ENCODE data around the gene OSBPL9.

DNA sequence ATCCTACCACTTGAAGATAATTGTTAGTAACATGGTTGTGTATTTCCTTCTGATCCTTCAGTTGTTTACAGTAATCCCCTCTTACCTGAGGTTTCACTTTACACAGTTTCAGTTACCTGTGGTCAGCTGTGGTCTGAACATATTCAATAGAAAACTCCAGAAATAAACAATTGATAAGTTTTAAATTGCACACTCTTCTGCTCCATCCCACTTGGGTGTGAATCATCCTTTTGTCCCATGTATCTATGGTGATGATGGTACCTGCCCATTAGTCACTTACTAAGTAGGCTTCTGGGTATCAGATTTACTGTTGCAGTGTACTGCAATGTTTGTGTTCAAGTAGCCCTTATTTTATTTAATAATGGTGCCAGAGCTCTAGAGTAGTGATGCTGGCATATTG, 62.5 kb downstream of the OSBPL9 start:
- TF ChIP-seq, protein P1, sequence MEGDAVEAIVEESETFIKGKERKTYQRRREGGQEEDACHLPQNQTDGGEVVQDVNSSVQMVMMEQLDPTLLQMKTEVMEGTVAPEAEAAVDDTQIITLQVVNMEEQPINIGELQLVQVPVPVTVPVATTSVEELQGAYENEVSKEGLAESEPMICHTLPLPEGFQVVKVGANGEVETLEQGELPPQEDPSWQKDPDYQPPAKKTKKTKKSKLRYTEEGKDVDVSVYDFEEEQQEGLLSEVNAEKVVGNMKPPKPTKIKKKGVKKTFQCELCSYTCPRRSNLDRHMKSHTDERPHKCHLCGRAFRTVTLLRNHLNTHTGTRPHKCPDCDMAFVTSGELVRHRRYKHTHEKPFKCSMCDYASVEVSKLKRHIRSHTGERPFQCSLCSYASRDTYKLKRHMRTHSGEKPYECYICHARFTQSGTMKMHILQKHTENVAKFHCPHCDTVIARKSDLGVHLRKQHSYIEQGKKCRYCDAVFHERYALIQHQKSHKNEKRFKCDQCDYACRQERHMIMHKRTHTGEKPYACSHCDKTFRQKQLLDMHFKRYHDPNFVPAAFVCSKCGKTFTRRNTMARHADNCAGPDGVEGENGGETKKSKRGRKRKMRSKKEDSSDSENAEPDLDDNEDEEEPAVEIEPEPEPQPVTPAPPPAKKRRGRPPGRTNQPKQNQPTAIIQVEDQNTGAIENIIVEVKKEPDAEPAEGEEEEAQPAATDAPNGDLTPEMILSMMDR (IDR thresholded peaks at IDR 0.05 in 4 of 5, conservative IDR thresholded peaks at IDR 0.05 in 1 of 5), result no peak
- TF ChIP-seq POLR2A (IDR thresholded peaks at IDR 0.05), result no peak
